ENCODE data around the gene KATNAL1.

Gene KATNAL1

GRCh38 chr13:30196025-30196424, 111.3 kb downstream of the KATNAL1 start:
- no peak overlapping the region for H3K4me3 ChIP-seq (replicated peaks; ENCODE audit: low read depth, low read length)
- no peak for TF ChIP-seq CTCF (IDR thresholded peaks at IDR 0.05; ENCODE audit: low read depth, low read length, missing control alignments)
- DNase-seq (ENCODE audit: extremely low read depth, low read depth), result no peak

GRCh38 chr13:30194906-30195305, 112.4 kb downstream of the KATNAL1 start:
- no peak overlapping the region for H3K4me3 ChIP-seq (replicated peaks; ENCODE audit: low read depth, low read length)
- no peak for DNase-seq (ENCODE audit: extremely low read depth, low read depth)
- no peak for TF ChIP-seq CTCF (IDR thresholded peaks at IDR 0.05; ENCODE audit: low read depth, low read length, missing control alignments)

GRCh38 chr13:30193279-30194234, 113.8 kb downstream of the KATNAL1 start:
- no peak overlapping the region for H3K4me3 ChIP-seq (replicated peaks; ENCODE audit: low read depth, low read length)
- DNase-seq (ENCODE audit: extremely low read depth, low read depth), result no peak
- no peak for TF ChIP-seq CTCF (IDR thresholded peaks at IDR 0.05; ENCODE audit: low read depth, low read length, missing control alignments)

GRCh38 chr13:30192320-30193093, 114.8 kb downstream of the KATNAL1 start:
- no peak for TF ChIP-seq CTCF (IDR thresholded peaks at IDR 0.05; ENCODE audit: low read depth, low read length, missing control alignments)
- no peak for DNase-seq (ENCODE audit: extremely low read depth, low read depth)
- H3K4me3 ChIP-seq (replicated peaks; ENCODE audit: low read depth, low read length), result no peak overlapping the region

GRCh38 chr13:30191491-30192100, 115.8 kb downstream of the KATNAL1 start:
- TF ChIP-seq CTCF (IDR thresholded peaks at IDR 0.05; ENCODE audit: low read depth, low read length, missing control alignments), result no peak
- DNase-seq (ENCODE audit: extremely low read depth, low read depth), result no peak
- no peak overlapping the region for H3K4me3 ChIP-seq (replicated peaks; ENCODE audit: low read depth, low read length)

- no peak for TF ChIP-seq CTCF (IDR thresholded peaks at IDR 0.05; ENCODE audit: low read depth, low read length, missing control alignments)
- H3K4me3 ChIP-seq (replicated peaks; ENCODE audit: low read depth, low read length), result no peak overlapping the region
- no peak for DNase-seq (ENCODE audit: extremely low read depth, low read depth)
Measured at GRCh38 chr13:30186634-30187415, 120.5 kb downstream of the KATNAL1 start.

Data from HFF-Myc (cell line).